HL-60 (cell line): ENCODE measurements around the gene BAZ1B.

Source experiments
- GABPA ChIP-seq: IDR thresholded peaks from 2 replicates; pipeline ENCODE4 v1.6.1; 2012; ENCODE audit warnings: low read depth
- TF ChIP-seq, protein P1 (sequence below): IDR thresholded peaks from one replicate; pipeline ENCODE4 v1.5.1; 2011; ENCODE audit warnings: low read length, control low read depth, inconsistent platforms; ENCODE audit not compliant: insufficient read depth

DNA sequence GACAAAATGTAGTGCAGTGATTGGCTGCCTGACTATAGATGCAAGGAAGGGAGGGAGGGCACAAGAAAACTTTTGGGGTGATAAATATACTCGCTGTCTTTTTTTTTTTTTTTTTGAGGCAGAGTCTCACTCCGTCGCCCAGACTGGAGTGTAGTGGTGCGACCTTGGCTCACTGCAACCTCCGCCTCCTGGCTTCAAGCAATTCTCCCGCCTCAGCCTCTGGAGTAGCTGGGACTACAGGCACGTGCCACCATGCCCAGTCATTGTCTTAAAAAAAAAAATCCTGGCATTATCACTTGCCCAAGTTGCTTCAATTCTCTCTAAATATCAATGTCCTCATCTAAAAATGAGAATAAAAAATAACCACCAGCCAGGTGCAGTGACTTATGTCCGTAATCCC, 96.1 kb downstream of the BAZ1B start:
- TF ChIP-seq GABPA: no peak
- TF ChIP-seq, protein P1, sequence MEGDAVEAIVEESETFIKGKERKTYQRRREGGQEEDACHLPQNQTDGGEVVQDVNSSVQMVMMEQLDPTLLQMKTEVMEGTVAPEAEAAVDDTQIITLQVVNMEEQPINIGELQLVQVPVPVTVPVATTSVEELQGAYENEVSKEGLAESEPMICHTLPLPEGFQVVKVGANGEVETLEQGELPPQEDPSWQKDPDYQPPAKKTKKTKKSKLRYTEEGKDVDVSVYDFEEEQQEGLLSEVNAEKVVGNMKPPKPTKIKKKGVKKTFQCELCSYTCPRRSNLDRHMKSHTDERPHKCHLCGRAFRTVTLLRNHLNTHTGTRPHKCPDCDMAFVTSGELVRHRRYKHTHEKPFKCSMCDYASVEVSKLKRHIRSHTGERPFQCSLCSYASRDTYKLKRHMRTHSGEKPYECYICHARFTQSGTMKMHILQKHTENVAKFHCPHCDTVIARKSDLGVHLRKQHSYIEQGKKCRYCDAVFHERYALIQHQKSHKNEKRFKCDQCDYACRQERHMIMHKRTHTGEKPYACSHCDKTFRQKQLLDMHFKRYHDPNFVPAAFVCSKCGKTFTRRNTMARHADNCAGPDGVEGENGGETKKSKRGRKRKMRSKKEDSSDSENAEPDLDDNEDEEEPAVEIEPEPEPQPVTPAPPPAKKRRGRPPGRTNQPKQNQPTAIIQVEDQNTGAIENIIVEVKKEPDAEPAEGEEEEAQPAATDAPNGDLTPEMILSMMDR: no peak
